Gastrocnemius medialis (tissue), 4 donors: ENCODE results near the gene CFAP300. TPM values are rescaled to one million over a fixed set of nuclear protein-coding genes. Genes with fewer than 3 reads are reported as not detected.

Source experiments
- ATAC-seq, 2 donors: fragments of 150-250 bp; one replicate each; pipeline ENCODE4 v1.9.1; 2016
- DNase-seq, 2 donors: peaks; one replicate each; pipeline ENCODE4 v3.0.0-alpha.2; 2019
- H3K27ac ChIP-seq, 4 donors: fragments of 200-600 bp; sonication (generic); 1 replicate in 1 of 4; 2 replicates in 3 of 4; pipeline ENCODE4 v1.5.1; 2016 to 2018; ENCODE audit warnings: mild to moderate bottlenecking in 2 of 4, moderate library complexity in 1 of 4
- H3K27me3 ChIP-seq, 3 donors: fragments of 200-600 bp; sonication (generic) in 2 of 3; 1 replicate in 1 of 3; 2 replicates in 2 of 3; pipeline versions ENCODE4 v1.5.1 to v1.6.0; 2016 to 2019; ENCODE audit warnings: mild to moderate bottlenecking in 1 of 3, moderate library complexity in 1 of 3
- H3K36me3 ChIP-seq, 2 donors: fragments of 200-600 bp; sonication (generic) in 1 of 2; one replicate each; pipeline ENCODE4 v1.5.1; 2017 to 2018
- H3K4me1 ChIP-seq, 2 donors: fragments of 200-600 bp; sonication (generic) in 1 of 2; one replicate each; pipeline ENCODE4 v1.5.1; 2016 to 2017; ENCODE audit warnings: mild to moderate bottlenecking in 2 of 2
- H3K4me3 ChIP-seq, 4 donors: fragments of 200-600 bp; sonication (generic) in 3 of 4; 1 replicate in 1 of 4; 2 replicates in 3 of 4; pipeline ENCODE4 v1.5.1; 2016 to 2019; ENCODE audit warnings: mild to moderate bottlenecking in 2 of 4
- H3K9me3 ChIP-seq, 3 donors: fragments of 200-600 bp; sonication (generic) in 2 of 3; 1 replicate in 1 of 3; 2 replicates in 2 of 3; pipeline ENCODE4 v1.5.1; 2016 to 2019
- POLR2A ChIP-seq, 2 donors: fragments of 450-650 bp; IDR thresholded peaks; one replicate each; pipeline ENCODE4 v1.6.1; 2017; ENCODE audit warnings: antibody characterized with exemption in 2 of 2, mild to moderate bottlenecking in 2 of 2, moderate library complexity in 2 of 2
- in situ Hi-C, 4 donors: fragments of 200-750 bp; cut with MboI; loops; one replicate each; pipeline versions ENCODE4 v1.15.0 to v1.8.0; 2017; ENCODE audit warnings: low sequenced_read_pairs in 4 of 4
- intact Hi-C: fragments of 100-400 bp; cut with DNase I; formaldehyde crosslinking; loops from one replicate; pipeline ENCODE4 v1.15.1; 2023; ENCODE audit warnings: low total_unique reads
- total RNA-seq, 4 donors: library from RNA; depleted of rRNA; stranded (reverse); fragments of >200 nt; gene quantifications; one replicate each; pipeline versions ENCODE4 v1.1.0 to v1.2.3, GENCODE V29; 2016
- TF ChIP-seq, protein P1 (sequence below), 5 experiments: fragments of 450-650 bp in 3 of 5; fragments of 200-600 bp in 2 of 5; sonication (generic) in 2 of 5; IDR thresholded peaks in 4 of 5; conservative IDR thresholded peaks in 1 of 5; 1 replicate in 4 of 5; 2 replicates in 1 of 5; pipeline ENCODE4 v1.5.1; 2016 to 2019; ENCODE audit warnings: antibody characterized with exemption in 5 of 5, mild to moderate bottlenecking in 3 of 5, moderate library complexity in 3 of 5

Gene CFAP300
- total RNA-seq, 4 donors from 2014 or later, result 0.22 TPM; not detected in 3

DNA sequence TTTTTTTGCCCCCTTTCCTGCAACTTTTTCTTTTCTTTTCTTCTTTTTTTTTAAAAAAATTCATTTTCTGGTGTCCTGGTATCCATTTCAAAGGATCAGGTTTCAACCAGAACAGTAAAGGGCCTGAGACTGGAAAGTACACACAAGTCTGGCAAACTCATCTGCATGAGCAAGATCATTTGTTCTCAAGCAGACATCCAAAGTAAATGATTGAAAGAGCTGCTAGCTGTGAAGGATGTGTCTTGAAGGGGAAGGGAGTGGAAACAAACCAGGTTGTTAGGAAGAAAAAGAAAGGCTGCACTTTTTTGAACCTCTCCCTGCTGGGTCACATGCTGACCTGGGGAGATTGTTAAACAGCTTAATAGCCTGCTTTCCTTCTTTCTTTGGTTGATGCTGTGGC lies 68.3 kb downstream of the CFAP300 start:
- peaks cover 71 to 77% of the 10 kb centered on the region in 2 donors for H3K4me1 ChIP-seq
- no peak for DNase-seq
- H3K27me3 ChIP-seq, result no peaks in the 10 kb centered on the region
- intact Hi-C loops (loop anchor here (2.0 to 10.0 kb wide), 2 partner anchors 29 to 201 kb away; partner anchors contain the start of genes ANGPTL5 and CEP126), in situ Hi-C loops (no loop called here)
- H3K4me3 ChIP-seq, result no peak overlapping the region
- H3K27ac ChIP-seq, result peak overlapping the region; percentile 30 to 99 (median 37)
- H3K9me3 ChIP-seq, result no peaks in the 10 kb centered on the region
- no peak for TF ChIP-seq POLR2A (IDR thresholded peaks at IDR 0.05)
- TF ChIP-seq, protein P1, sequence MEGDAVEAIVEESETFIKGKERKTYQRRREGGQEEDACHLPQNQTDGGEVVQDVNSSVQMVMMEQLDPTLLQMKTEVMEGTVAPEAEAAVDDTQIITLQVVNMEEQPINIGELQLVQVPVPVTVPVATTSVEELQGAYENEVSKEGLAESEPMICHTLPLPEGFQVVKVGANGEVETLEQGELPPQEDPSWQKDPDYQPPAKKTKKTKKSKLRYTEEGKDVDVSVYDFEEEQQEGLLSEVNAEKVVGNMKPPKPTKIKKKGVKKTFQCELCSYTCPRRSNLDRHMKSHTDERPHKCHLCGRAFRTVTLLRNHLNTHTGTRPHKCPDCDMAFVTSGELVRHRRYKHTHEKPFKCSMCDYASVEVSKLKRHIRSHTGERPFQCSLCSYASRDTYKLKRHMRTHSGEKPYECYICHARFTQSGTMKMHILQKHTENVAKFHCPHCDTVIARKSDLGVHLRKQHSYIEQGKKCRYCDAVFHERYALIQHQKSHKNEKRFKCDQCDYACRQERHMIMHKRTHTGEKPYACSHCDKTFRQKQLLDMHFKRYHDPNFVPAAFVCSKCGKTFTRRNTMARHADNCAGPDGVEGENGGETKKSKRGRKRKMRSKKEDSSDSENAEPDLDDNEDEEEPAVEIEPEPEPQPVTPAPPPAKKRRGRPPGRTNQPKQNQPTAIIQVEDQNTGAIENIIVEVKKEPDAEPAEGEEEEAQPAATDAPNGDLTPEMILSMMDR (IDR thresholded peaks at IDR 0.05 in 4 of 5, conservative IDR thresholded peaks at IDR 0.05 in 1 of 5), result no peak
- H3K36me3 ChIP-seq, result no peaks in the 10 kb centered on the region
- no peak for ATAC-seq

DNA sequence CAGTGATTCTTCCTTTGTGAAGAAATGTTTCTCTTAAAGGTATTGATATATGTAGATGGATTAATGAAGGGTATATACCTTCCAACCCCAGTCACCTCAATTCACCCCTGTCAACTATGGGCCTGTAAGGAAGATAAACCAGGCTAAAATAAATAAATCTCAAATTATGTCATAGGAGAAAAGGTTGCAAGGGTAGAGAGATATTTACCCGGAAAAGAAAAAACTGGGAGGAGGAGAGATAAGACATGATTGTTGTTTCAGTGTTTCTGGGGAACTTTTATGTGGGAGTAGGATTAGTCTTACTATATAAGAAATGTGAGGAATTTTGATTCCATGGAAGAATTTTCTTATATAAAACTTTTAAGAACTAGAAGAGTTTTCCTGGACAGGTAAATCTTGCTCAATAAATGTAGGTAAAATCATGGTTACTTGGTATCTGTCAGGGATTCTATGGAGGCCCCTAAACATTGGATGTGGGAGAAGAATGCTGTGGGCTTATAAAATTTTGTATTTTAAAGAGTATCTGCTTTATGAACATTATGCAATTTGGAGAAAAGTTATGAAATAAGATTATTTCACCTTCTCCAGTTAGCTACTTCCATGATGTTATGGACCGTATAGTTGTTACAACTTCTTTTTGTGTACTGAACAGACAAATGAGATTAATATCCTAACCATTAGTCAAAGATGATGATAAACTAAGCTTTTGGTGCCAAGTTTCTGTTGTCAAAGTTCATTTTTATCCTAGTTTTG lies 69.4 kb downstream of the CFAP300 start:
- Histone ChIP-seq H3K9me3 (no peaks in the 10 kb centered on the region), H3K27ac (peak overlapping the region in 3 of 4 donors; percentile 36 to 99 (median 38)), H3K4me3 (no peak overlapping the region), H3K4me1 (peaks cover 81 to 88% of the 10 kb centered on the region in 2 donors), H3K36me3 (no peaks in the 10 kb centered on the region), H3K27me3 (no peaks in the 10 kb centered on the region)
- no peak for DNase-seq
- in situ Hi-C loops (no loop called here), intact Hi-C loops (loop anchor here (10.0 kb wide), 1 partner anchor 202 kb away; the partner anchor contains the start of genes ANGPTL5 and CEP126)
- TF ChIP-seq, protein P1 (IDR thresholded peaks at IDR 0.05 in 4 of 5, conservative IDR thresholded peaks at IDR 0.05 in 1 of 5), result no peak
- no peak for TF ChIP-seq POLR2A (IDR thresholded peaks at IDR 0.05)
- no peak for ATAC-seq

DNA sequence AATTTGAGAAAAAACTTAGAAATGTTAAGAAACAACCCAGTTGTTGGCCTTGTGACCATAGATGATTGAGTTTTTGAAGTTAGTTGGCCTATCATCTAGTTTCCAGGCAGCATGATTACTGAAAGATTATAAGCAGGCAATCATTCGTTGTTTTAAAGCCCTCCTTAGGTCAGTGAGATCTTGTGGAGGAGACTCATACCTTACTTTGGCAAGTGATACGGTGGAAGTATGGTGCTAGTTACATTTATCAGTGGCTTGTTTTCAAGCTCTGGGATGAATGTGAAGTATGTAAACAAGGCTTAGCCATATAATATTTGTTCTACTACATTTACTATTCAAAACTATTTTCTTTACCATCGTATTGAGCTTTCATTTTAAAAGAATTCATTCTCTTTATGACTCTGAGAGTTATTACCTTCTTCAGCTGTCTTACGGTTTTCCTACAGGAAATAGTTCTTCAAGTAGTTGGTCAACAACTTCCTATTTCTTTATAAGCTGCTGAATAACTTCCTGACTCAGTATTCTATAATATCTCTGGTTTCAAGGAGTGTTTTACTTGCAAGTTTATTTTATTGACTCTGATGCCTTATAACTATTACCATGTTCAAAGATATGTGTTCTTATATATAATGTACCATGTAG lies 70.4 kb downstream of the CFAP300 start:
- TF ChIP-seq POLR2A (IDR thresholded peaks at IDR 0.05), result no peak
- TF ChIP-seq, protein P1 (IDR thresholded peaks at IDR 0.05 in 4 of 5, conservative IDR thresholded peaks at IDR 0.05 in 1 of 5), result no peak
- peak overlapping the region; percentile 4 to 99 (median 12) for H3K27ac ChIP-seq
- no peaks in the 10 kb centered on the region for H3K9me3 ChIP-seq
- ATAC-seq (no peak), DNase-seq (no peak)
- H3K36me3 ChIP-seq, result no peaks in the 10 kb centered on the region
- intact Hi-C loops, result loop anchor here (10.0 kb wide), 1 partner anchor 203 kb away; the partner anchor contains the start of genes ANGPTL5 and CEP126
- no peaks in the 10 kb centered on the region for H3K27me3 ChIP-seq
- in situ Hi-C loops, result no loop called here
- H3K4me1 ChIP-seq, result peaks cover 87 to 88% of the 10 kb centered on the region in 2 donors
- peak overlapping the region in 1 of 4 donors; percentile 11 for H3K4me3 ChIP-seq

DNA sequence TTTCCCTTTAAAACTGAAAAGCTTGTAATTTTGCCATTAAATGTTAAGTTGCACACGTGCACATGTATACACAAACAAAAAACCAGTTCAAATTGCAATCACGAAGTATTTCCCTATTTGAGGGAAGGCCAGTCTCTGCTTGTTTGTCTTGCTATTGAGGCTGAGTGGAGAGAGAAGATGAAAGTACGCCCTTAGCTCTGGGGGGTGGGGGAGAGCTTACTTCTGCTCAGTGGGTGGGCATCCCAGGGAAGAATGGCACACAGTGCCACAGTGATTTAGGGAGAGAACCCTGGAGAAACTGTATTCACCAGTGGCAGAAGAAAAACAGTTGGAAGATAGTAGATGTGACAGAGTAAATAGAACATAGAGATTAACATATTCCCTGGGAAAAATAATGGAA lies 71.7 kb downstream of the CFAP300 start:
- H3K27ac ChIP-seq, result peak overlapping the region in 3 of 4 donors; percentile 15 to 76 (median 65)
- intact Hi-C loops (loop anchor here (10.0 kb wide), 1 partner anchor 204 kb away; the partner anchor contains the start of genes ANGPTL5 and CEP126), in situ Hi-C loops (no loop called here)
- H3K9me3 ChIP-seq, result no peaks in the 10 kb centered on the region
- TF ChIP-seq, protein P1 (IDR thresholded peaks at IDR 0.05 in 4 of 5, conservative IDR thresholded peaks at IDR 0.05 in 1 of 5), result no peak
- no peak for TF ChIP-seq POLR2A (IDR thresholded peaks at IDR 0.05)
- ATAC-seq (no peak), DNase-seq (no peak)
- H3K36me3 ChIP-seq, result no peaks in the 10 kb centered on the region
- peaks cover 75 to 77% of the 10 kb centered on the region in 2 donors for H3K4me1 ChIP-seq
- H3K27me3 ChIP-seq, result no peaks in the 10 kb centered on the region
- H3K4me3 ChIP-seq, result no peak overlapping the region
